DND-41 (cell line): ENCODE results near the gene SPEF2.
A peak's percentile ranks its signal among the peaks of the same experiment; 100 is the strongest.

Experiments used
- ATAC-seq: fragments of 200-7000 bp; cut with Tn5 transposase; 3 replicates; pipeline ENCODE4 v1.9.1; 2021; ENCODE audit warnings: low read depth; ENCODE audit not compliant: insufficient read depth
- DNase-seq: peaks from one replicate; pipeline ENCODE4 v3.0.0-alpha.2; 2020
- H2AFZ ChIP-seq: 2 replicates; pipeline ENCODE4 v1.6.0; 2012; ENCODE audit warnings: low read depth, low read length
- H3K27ac ChIP-seq: 2 replicates; pipeline ENCODE4 v1.5.1; 2012; ENCODE audit warnings: low read length, inconsistent platforms
- H3K27me3 ChIP-seq: fragments of 200-600 bp; sonication (generic); 2 replicates; pipeline ENCODE4 v1.6.0; 2012; ENCODE audit warnings: low read length, mild to moderate bottlenecking, inconsistent platforms; ENCODE audit not compliant: insufficient read depth, poor library complexity
- H3K36me3 ChIP-seq: 2 replicates; pipeline ENCODE4 v1.5.1; 2012; ENCODE audit warnings: low read length, inconsistent platforms; ENCODE audit not compliant: insufficient read depth
- H3K4me1 ChIP-seq: 2 replicates; pipeline ENCODE4 v1.5.1; 2012; ENCODE audit warnings: mild to moderate bottlenecking, low read length; ENCODE audit not compliant: insufficient read depth
- H3K4me2 ChIP-seq: 2 replicates; pipeline ENCODE4 v1.6.0; 2012; ENCODE audit warnings: mild to moderate bottlenecking, moderate library complexity, low read length, inconsistent platforms; ENCODE audit not compliant: insufficient read depth
- H3K4me3 ChIP-seq, 2 experiments: fragments of 200-600 bp in 1 of 2; shearing (Covaris generic) in 1 of 2; 2 replicates each; pipeline ENCODE4 v1.5.1; 2012 to 2016; ENCODE audit warnings: inconsistent platforms in 2 of 2, low read length in 2 of 2, mild to moderate bottlenecking in 2 of 2, low read depth in 1 of 2, moderate library complexity in 1 of 2
- H3K79me2 ChIP-seq: 2 replicates; pipeline ENCODE4 v1.6.0; 2012; ENCODE audit warnings: low read length, inconsistent platforms; ENCODE audit not compliant: insufficient read depth
- H3K9ac ChIP-seq: 2 replicates; pipeline ENCODE4 v1.6.0; 2012; ENCODE audit warnings: low read depth, mild to moderate bottlenecking, inconsistent platforms, low read length, moderate library complexity
- H3K9me3 ChIP-seq: 2 replicates; pipeline ENCODE4 v1.5.1; 2012; ENCODE audit warnings: low read length, moderate library complexity, mild to moderate bottlenecking, inconsistent platforms; ENCODE audit not compliant: insufficient read depth, severe bottlenecking
- H4K20me1 ChIP-seq: 2 replicates; pipeline ENCODE4 v1.6.0; 2012; ENCODE audit warnings: low read length; ENCODE audit not compliant: insufficient read depth
- CTCF ChIP-seq: IDR thresholded peaks from 2 replicates; pipeline ENCODE4 v1.5.1; 2012; ENCODE audit warnings: borderline replicate concordance, low read length, moderate library complexity, mild to moderate bottlenecking; ENCODE audit not compliant: poor library complexity, severe bottlenecking; ENCODE audit errors: extremely low read depth
- EZH2 ChIP-seq: IDR thresholded peaks from 3 replicates; pipeline ENCODE4 v1.6.1; 2012; ENCODE audit warnings: borderline replicate concordance, low read depth, mild to moderate bottlenecking, moderate library complexity, low read length, inconsistent platforms; ENCODE audit not compliant: severe bottlenecking

The SPEF2 gene

GRCh38 chr5:35785601-35786085 lies 168.0 kb downstream of the SPEF2 start:
- H2AFZ ChIP-seq = peak overlapping the region; percentile 55
- H3K27ac ChIP-seq = peak overlapping the region; percentile 77
- TF ChIP-seq EZH2 = no peak
- no peaks in the 10 kb centered on the region for H3K36me3 ChIP-seq
- peak overlapping the region; percentile 23; the same call in 1 of the 2 replicates for H3K9ac ChIP-seq
- peak; percentile 95 for ATAC-seq
- H3K9me3 ChIP-seq = no peaks in the 10 kb centered on the region
- no peaks in the 10 kb centered on the region for H3K79me2 ChIP-seq
- H3K27me3 ChIP-seq = no peaks in the 10 kb centered on the region
- no peaks in the 10 kb centered on the region for H4K20me1 ChIP-seq
- DNase-seq = peak; percentile 66
- H3K4me1 ChIP-seq = peaks cover 60% of the 10 kb centered on the region
- peak overlapping the region; percentile 44 for H3K4me2 ChIP-seq
- H3K4me3 ChIP-seq = 0 out of 4 replicates have a peak overlapping the region, but pooled peaks of 1 of the 2 experiments have one; percentile 2

DNA sequence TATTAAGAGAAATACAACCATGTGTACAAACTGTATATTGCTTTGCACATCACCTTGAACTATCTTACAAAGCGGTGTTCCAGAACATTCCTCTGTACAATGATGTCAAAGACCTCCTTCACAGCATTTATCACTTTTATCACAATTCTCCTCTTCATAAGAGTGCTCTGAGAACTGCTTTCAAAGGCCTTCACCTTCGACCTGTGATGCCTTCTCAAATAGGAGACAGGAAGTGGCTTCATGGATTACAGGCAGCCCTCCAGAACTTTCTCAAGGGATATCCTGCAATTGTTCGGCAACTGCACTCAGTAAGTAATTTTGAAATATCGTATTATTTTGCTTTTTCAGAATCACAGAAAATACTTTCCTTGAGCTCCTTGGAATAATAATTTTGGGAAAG lies 171.1 kb downstream of the SPEF2 start:
- H3K36me3 ChIP-seq = no peaks in the 10 kb centered on the region
- no peaks in the 10 kb centered on the region for H3K27me3 ChIP-seq
- H3K4me2 ChIP-seq = no peak overlapping the region
- no peak overlapping the region for H2AFZ ChIP-seq
- peaks cover 41% of the 10 kb centered on the region for H3K4me1 ChIP-seq
- no peak overlapping the region for H3K27ac ChIP-seq
- H4K20me1 ChIP-seq = no peaks in the 10 kb centered on the region
- no peaks in the 10 kb centered on the region for H3K79me2 ChIP-seq
- no peak overlapping the region for H3K4me3 ChIP-seq
- H3K9me3 ChIP-seq = no peaks in the 10 kb centered on the region
- no peak for DNase-seq
- no peak for ATAC-seq
- H3K9ac ChIP-seq = no peak overlapping the region
- TF ChIP-seq CTCF = no peak
- TF ChIP-seq EZH2 = no peak

GRCh38 chr5:35789732-35790456 lies 172.2 kb downstream of the SPEF2 start:
- H3K4me3 ChIP-seq = no peak overlapping the region
- ATAC-seq (no peak), DNase-seq (no peak)
- H3K4me2 ChIP-seq = no peak overlapping the region
- no peak overlapping the region for H2AFZ ChIP-seq
- peaks cover 45% of the 10 kb centered on the region for H3K4me1 ChIP-seq
- H3K36me3 ChIP-seq = no peaks in the 10 kb centered on the region
- no peaks in the 10 kb centered on the region for H4K20me1 ChIP-seq
- H3K27ac ChIP-seq = no peak overlapping the region
- H3K27me3 ChIP-seq = no peaks in the 10 kb centered on the region
- TF ChIP-seq EZH2 (no peak), CTCF (no peak)
- no peaks in the 10 kb centered on the region for H3K9me3 ChIP-seq
- no peak overlapping the region for H3K9ac ChIP-seq
- no peaks in the 10 kb centered on the region for H3K79me2 ChIP-seq

DNA sequence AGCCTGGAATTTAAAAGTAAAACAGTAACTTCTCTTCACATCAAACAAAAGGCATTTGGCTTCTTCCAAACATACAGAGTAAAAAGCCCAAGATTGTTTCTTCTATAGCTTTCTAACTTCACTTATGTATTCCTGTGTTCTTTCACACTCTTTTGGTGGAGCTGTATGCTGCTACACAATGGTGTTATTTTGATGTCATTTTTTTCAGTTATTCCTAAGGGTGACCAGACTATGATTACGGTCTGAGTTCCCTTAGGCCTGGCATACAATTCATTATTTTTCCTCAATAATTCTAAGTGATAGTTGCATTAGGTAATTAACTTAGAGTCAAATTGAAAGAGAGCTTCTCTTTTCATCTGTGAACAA lies 172.8 kb downstream of the SPEF2 start:
- H3K9ac ChIP-seq = no peak overlapping the region
- no peak for ATAC-seq
- H2AFZ ChIP-seq = no peak overlapping the region
- H3K4me3 ChIP-seq = no peak overlapping the region
- no peak overlapping the region for H3K27ac ChIP-seq
- no peaks in the 10 kb centered on the region for H3K9me3 ChIP-seq
- no peaks in the 10 kb centered on the region for H3K36me3 ChIP-seq
- H3K4me1 ChIP-seq = peaks cover 43% of the 10 kb centered on the region
- H3K79me2 ChIP-seq = no peaks in the 10 kb centered on the region
- no peak for DNase-seq
- no peaks in the 10 kb centered on the region for H3K27me3 ChIP-seq
- no peak overlapping the region for H3K4me2 ChIP-seq
- TF ChIP-seq CTCF (no peak), EZH2 (no peak)
- H4K20me1 ChIP-seq = no peaks in the 10 kb centered on the region
